GM23338 (cell line): ENCODE data around the gene PCDH10.

ENCODE experiments used
- CTCF ChIP-seq, 2 experiments: fragments of 200-600 bp in 1 of 2; sonication (generic) in 1 of 2; conservative IDR thresholded peaks; 2 replicates each; pipeline versions ENCODE4 v1.5.1 to v1.6.1; 2016 to 2017; ENCODE audit warnings: antibody characterized with exemption in 2 of 2, low read depth in 2 of 2, mild to moderate bottlenecking in 2 of 2, moderate library complexity in 1 of 2
- EZH2 ChIP-seq: fragments of 200-600 bp; sonication (generic); IDR thresholded peaks from one replicate; pipeline ENCODE4 v1.8.0; 2017; ENCODE audit warnings: antibody characterized with exemption, mild to moderate bottlenecking, low read depth; ENCODE audit not compliant: unreplicated experiment
- POLR2AphosphoS5 ChIP-seq: IDR thresholded peaks from 2 replicates; pipeline ENCODE4 v1.6.1; 2016; ENCODE audit warnings: antibody characterized with exemption, low read depth
- REST ChIP-seq: IDR thresholded peaks from one replicate; pipeline ENCODE4 v1.6.1; 2018; ENCODE audit warnings: antibody characterized with exemption; ENCODE audit not compliant: unreplicated experiment
- TF ChIP-seq, protein P1 (sequence below): IDR thresholded peaks from 2 replicates; pipeline ENCODE4 v1.6.1; 2016; ENCODE audit warnings: antibody characterized with exemption

- TF ChIP-seq EZH2 (no peak), CTCF (conservative IDR thresholded peaks at IDR 0.05; ENCODE audit: low read depth in 2 of 2) (no peak), POLR2AphosphoS5 (no peak), REST (no peak)
- TF ChIP-seq, protein P1, sequence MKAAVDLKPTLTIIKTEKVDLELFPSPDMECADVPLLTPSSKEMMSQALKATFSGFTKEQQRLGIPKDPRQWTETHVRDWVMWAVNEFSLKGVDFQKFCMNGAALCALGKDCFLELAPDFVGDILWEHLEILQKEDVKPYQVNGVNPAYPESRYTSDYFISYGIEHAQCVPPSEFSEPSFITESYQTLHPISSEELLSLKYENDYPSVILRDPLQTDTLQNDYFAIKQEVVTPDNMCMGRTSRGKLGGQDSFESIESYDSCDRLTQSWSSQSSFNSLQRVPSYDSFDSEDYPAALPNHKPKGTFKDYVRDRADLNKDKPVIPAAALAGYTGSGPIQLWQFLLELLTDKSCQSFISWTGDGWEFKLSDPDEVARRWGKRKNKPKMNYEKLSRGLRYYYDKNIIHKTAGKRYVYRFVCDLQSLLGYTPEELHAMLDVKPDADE = no peak
Observed at GRCh38 chr4:133137571-133137970, 11.5 kb upstream of the PCDH10 start.
